ENCODE data around the gene FIGN.

Gene FIGN

DNA sequence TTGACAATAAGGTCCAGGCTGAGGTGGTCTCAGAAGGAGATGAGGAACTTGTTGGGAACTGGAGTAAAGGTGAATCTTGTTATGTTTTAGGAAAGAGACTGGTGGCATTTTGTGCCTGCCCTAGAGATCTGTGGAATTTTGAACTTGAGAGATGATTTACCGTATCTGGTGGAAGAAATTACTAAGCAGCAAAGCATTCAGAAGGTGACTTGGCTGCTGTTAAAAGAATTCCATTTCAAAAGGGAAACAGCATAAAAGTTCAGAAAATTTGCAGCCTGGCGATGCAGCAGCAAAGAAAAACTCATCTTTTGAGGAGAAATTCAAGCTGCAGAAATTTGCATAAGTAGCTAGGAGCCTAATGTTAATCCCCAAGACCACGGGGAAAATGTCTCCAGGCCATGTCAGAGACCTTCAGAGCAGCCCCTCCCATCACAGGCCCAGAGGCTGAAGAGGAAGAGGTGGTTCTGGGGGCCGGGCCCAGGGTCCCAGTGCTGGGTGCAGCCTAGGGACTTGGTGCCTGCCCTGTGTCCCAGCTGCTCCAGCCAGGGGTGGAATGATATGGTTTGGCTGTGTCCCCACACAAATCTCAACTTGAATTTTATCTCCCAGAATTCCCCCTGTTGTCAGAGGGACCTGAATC lies 73.5 kb downstream of the FIGN start:
- Histone ChIP-seq H3K27me3 (ENCODE audit: insufficient read depth, low read length) (no peaks in the 10 kb centered on the region), H3K36me3 (ENCODE audit: insufficient read depth, low read length) (peaks cover 2% of the 10 kb centered on the region), H3K4me3 (ENCODE audit: low read length) (no peak overlapping the region), H3K9me3 (ENCODE audit: low read length) (no peaks in the 10 kb centered on the region), H2AFZ (ENCODE audit: low read depth, low read length) (no peak overlapping the region), H3K4me1 (ENCODE audit: insufficient read depth, low read length) (peaks cover 12% of the 10 kb centered on the region)

DNA sequence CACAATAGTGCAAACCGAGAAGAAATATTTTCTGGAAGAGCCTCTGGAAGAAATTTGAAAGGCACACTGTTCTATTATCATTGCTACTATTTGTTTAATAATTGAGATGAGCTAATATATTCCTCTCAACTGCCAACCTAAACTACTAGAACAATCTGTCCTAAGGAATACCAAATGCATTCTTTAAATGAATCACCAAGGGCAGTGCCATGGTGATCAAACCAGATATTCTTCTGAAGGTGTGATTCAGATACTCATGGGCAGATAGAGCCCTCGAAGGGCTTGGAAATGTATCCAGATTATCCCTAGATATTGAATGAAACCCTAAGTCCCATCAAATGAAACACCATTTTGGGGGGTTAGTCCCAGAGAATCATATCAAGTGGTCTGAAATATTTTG lies 76.6 kb downstream of the FIGN start:
- H3K9me3 ChIP-seq (ENCODE audit: low read length), result no peaks in the 10 kb centered on the region
- no peak overlapping the region for H2AFZ ChIP-seq (ENCODE audit: low read depth, low read length)
- H3K36me3 ChIP-seq (ENCODE audit: insufficient read depth, low read length), result peaks cover 5% of the 10 kb centered on the region
- H3K27me3 ChIP-seq (ENCODE audit: insufficient read depth, low read length), result no peaks in the 10 kb centered on the region
- peaks cover 9% of the 10 kb centered on the region for H3K4me1 ChIP-seq (ENCODE audit: insufficient read depth, low read length)
- H3K4me3 ChIP-seq (ENCODE audit: low read length), result no peak overlapping the region

DNA sequence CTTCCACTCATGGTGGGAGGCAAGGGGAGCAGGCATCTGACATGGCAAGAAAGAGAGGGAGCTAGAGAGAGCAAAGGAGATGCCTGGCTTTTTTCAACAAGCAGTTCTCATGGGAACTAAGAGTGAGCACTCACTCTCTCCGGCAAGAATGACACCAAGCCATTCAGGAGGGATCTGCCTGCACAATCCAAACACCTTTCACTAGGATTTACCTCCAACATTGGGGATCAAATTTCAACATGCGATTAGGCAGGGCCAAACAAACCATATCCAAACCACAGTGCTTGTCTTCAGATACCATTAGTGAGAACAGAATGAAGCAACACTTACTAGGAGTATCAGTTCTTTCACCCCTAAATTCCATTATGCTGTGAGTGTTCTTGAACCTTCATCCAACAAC lies 77.3 kb downstream of the FIGN start:
- H3K4me1 ChIP-seq (ENCODE audit: insufficient read depth, low read length), result peaks cover 9% of the 10 kb centered on the region
- H3K9me3 ChIP-seq (ENCODE audit: low read length), result no peaks in the 10 kb centered on the region
- no peaks in the 10 kb centered on the region for H3K27me3 ChIP-seq (ENCODE audit: insufficient read depth, low read length)
- no peak overlapping the region for H3K4me3 ChIP-seq (ENCODE audit: low read length)
- H2AFZ ChIP-seq (ENCODE audit: low read depth, low read length), result no peak overlapping the region
- H3K36me3 ChIP-seq (ENCODE audit: insufficient read depth, low read length), result peaks cover 5% of the 10 kb centered on the region

DNA sequence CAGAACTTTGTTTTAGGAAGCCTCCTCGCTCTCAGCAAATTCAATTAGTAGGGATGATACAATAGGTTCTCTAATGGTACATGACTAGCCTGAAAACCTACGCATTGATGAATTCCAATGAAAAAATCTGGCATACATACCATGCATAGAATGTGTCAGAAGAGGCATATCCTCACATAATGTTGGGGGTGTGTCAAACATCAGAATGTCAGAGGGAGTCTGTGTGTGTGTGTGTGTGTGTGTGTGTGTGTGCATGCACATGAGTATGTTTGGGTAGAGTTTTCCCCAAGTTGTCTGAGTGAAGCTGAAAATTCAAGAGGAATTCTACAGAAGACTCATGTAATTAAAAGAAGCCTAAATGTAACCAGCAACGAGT lies 78.5 kb downstream of the FIGN start:
- Histone ChIP-seq H3K36me3 (ENCODE audit: insufficient read depth, low read length) (peaks cover 5% of the 10 kb centered on the region), H3K4me3 (ENCODE audit: low read length) (no peak overlapping the region), H3K4me1 (ENCODE audit: insufficient read depth, low read length) (peaks cover 9% of the 10 kb centered on the region), H3K9me3 (ENCODE audit: low read length) (no peaks in the 10 kb centered on the region), H3K27me3 (ENCODE audit: insufficient read depth, low read length) (no peaks in the 10 kb centered on the region), H2AFZ (ENCODE audit: low read depth, low read length) (no peak overlapping the region)

- Histone ChIP-seq H2AFZ (ENCODE audit: low read depth, low read length) (no peak overlapping the region), H3K36me3 (ENCODE audit: insufficient read depth, low read length) (peaks cover 5% of the 10 kb centered on the region), H3K27me3 (ENCODE audit: insufficient read depth, low read length) (no peaks in the 10 kb centered on the region), H3K4me3 (ENCODE audit: low read length) (no peak overlapping the region), H3K4me1 (ENCODE audit: insufficient read depth, low read length) (peaks cover 9% of the 10 kb centered on the region), H3K9me3 (ENCODE audit: low read length) (no peaks in the 10 kb centered on the region)
These were observed 79.1 kb downstream of the FIGN start for GRCh38 chr2:163656622-163657280.

DNA sequence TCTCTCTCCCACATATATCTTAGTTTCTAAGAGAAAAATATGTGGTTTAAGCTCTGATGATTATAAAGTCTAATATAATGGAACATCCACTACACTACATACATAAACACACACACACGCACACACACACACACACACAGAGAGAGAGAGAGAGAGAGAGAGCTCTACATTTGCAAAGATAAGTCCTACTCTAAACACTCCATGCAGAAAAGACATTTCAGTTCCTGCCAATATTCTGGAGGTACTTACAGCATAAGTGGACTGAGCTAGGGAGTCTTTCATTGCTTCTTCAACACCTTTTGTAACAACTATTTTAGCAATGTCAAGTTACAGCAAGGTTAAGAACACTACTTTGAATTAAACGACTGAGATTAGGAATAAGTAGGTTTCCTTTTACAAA lies 80.1 kb downstream of the FIGN start:
- H3K9me3 ChIP-seq (ENCODE audit: low read length), result no peaks in the 10 kb centered on the region
- peaks cover 9% of the 10 kb centered on the region for H3K4me1 ChIP-seq (ENCODE audit: insufficient read depth, low read length)
- H2AFZ ChIP-seq (ENCODE audit: low read depth, low read length), result no peak overlapping the region
- H3K27me3 ChIP-seq (ENCODE audit: insufficient read depth, low read length), result no peaks in the 10 kb centered on the region
- H3K4me3 ChIP-seq (ENCODE audit: low read length), result no peak overlapping the region
- H3K36me3 ChIP-seq (ENCODE audit: insufficient read depth, low read length), result peaks cover 8% of the 10 kb centered on the region

DNA sequence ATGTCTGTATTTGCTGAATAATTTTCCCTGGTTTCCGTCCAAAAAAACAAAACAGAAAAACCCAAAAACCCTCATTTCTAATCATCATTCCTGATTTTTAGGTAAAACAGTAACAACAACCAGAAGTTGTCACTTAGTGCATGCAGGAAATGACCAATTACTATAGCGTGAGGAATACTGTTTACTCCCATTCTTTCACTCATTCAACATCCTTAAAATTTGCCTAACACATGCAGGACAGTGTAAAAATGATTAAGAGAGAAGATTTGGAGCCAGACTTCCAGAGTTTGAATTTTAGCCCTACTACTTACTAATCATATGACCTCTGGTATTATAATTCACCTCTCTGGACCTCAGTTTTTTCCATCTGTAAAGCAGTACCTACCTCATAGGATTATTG lies 83.1 kb downstream of the FIGN start:
- Histone ChIP-seq H3K9me3 (ENCODE audit: low read length) (no peaks in the 10 kb centered on the region), H3K4me1 (ENCODE audit: insufficient read depth, low read length) (peaks cover 6% of the 10 kb centered on the region), H2AFZ (ENCODE audit: low read depth, low read length) (no peak overlapping the region), H3K4me3 (ENCODE audit: low read length) (no peak overlapping the region), H3K36me3 (ENCODE audit: insufficient read depth, low read length) (peaks cover 5% of the 10 kb centered on the region), H3K27me3 (ENCODE audit: insufficient read depth, low read length) (no peaks in the 10 kb centered on the region)

GRCh38 chr2:163649080-163649479 lies 86.7 kb downstream of the FIGN start:
- H3K9me3 ChIP-seq (ENCODE audit: low read length), result no peaks in the 10 kb centered on the region
- H3K4me1 ChIP-seq (ENCODE audit: insufficient read depth, low read length), result peaks cover 5% of the 10 kb centered on the region
- H3K4me3 ChIP-seq (ENCODE audit: low read length), result no peak overlapping the region
- no peaks in the 10 kb centered on the region for H3K27me3 ChIP-seq (ENCODE audit: insufficient read depth, low read length)
- no peak overlapping the region for H2AFZ ChIP-seq (ENCODE audit: low read depth, low read length)
- H3K36me3 ChIP-seq (ENCODE audit: insufficient read depth, low read length), result peaks cover 2% of the 10 kb centered on the region

DNA sequence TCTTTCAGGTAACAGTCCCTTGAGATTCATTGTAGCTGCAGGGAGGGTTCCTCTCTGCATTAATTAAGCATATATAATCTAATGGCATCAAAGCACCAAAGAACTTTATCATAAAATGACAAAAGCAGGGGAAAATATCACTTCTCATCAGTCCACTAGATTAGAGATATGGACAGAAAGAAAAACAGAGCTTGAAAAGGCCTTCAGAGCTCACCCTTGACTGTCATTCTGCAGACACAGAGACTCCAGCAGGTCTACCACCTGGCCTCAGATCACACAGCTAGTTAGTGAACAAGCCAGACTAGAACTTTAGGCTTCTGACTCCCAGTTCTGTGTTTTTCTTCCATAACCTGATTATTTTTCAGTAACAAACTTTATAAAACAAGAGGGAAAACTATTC lies 88.5 kb downstream of the FIGN start:
- H3K9me3 ChIP-seq (ENCODE audit: low read length), result no peaks in the 10 kb centered on the region
- H3K4me3 ChIP-seq (ENCODE audit: low read length), result no peak overlapping the region
- H3K4me1 ChIP-seq (ENCODE audit: insufficient read depth, low read length), result peaks cover 5% of the 10 kb centered on the region
- no peaks in the 10 kb centered on the region for H3K27me3 ChIP-seq (ENCODE audit: insufficient read depth, low read length)
- H3K36me3 ChIP-seq (ENCODE audit: insufficient read depth, low read length), result peaks cover 5% of the 10 kb centered on the region
- H2AFZ ChIP-seq (ENCODE audit: low read depth, low read length), result no peak overlapping the region

DNA sequence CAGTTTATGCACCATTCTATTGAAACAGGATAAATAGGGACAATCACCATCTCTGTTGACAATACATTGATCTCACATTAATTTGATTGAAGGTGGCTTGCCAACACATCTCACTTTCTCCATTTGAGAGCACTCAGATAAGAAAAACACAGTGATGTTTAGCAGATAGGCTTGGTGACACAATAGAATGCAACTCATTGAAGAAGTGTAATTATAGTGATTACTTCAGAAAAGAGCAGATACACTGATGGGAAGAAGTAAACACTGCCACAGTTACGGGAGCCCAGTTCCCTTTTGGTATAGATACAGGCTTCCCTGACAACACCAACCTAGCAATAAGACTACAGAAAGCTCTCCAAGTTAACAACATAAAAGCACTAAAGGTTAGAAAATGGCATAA lies 89.1 kb downstream of the FIGN start:
- Histone ChIP-seq H3K27me3 (ENCODE audit: insufficient read depth, low read length) (no peaks in the 10 kb centered on the region), H3K4me1 (ENCODE audit: insufficient read depth, low read length) (peaks cover 5% of the 10 kb centered on the region), H3K9me3 (ENCODE audit: low read length) (no peaks in the 10 kb centered on the region), H2AFZ (ENCODE audit: low read depth, low read length) (no peak overlapping the region), H3K4me3 (ENCODE audit: low read length) (no peak overlapping the region), H3K36me3 (ENCODE audit: insufficient read depth, low read length) (peaks cover 8% of the 10 kb centered on the region)

DNA sequence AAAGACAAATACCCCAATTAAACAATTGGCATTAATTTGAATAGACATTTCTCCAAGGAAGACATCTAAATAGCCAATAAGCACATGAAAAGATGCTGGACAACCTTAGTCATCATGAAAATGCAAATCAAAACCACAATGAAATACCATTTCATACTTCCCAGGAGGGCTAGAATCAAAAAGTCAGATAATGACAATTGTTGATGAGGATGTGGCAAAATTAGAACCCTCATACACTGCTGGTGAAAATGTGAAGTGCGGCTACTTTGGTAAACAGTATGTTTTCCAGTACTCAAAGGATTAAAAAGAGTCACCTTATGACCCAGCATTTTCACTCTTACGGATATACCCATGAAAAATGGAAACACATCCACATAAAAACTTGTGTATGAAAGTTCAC lies 91.6 kb downstream of the FIGN start:
- H3K27me3 ChIP-seq (ENCODE audit: insufficient read depth, low read length), result no peaks in the 10 kb centered on the region
- H3K9me3 ChIP-seq (ENCODE audit: low read length), result no peaks in the 10 kb centered on the region
- peaks cover 10% of the 10 kb centered on the region for H3K4me1 ChIP-seq (ENCODE audit: insufficient read depth, low read length)
- H2AFZ ChIP-seq (ENCODE audit: low read depth, low read length), result no peak overlapping the region
- H3K4me3 ChIP-seq (ENCODE audit: low read length), result no peak overlapping the region
- peaks cover 6% of the 10 kb centered on the region for H3K36me3 ChIP-seq (ENCODE audit: insufficient read depth, low read length)

GRCh38 chr2:163641986-163642385 lies 93.8 kb downstream of the FIGN start:
- Histone ChIP-seq H2AFZ (ENCODE audit: low read depth, low read length) (no peak overlapping the region), H3K36me3 (ENCODE audit: insufficient read depth, low read length) (peaks cover 6% of the 10 kb centered on the region), H3K4me1 (ENCODE audit: insufficient read depth, low read length) (peaks cover 26% of the 10 kb centered on the region), H3K9me3 (ENCODE audit: low read length) (no peaks in the 10 kb centered on the region), H3K27me3 (ENCODE audit: insufficient read depth, low read length) (no peaks in the 10 kb centered on the region), H3K4me3 (ENCODE audit: low read length) (no peak overlapping the region)

DNA sequence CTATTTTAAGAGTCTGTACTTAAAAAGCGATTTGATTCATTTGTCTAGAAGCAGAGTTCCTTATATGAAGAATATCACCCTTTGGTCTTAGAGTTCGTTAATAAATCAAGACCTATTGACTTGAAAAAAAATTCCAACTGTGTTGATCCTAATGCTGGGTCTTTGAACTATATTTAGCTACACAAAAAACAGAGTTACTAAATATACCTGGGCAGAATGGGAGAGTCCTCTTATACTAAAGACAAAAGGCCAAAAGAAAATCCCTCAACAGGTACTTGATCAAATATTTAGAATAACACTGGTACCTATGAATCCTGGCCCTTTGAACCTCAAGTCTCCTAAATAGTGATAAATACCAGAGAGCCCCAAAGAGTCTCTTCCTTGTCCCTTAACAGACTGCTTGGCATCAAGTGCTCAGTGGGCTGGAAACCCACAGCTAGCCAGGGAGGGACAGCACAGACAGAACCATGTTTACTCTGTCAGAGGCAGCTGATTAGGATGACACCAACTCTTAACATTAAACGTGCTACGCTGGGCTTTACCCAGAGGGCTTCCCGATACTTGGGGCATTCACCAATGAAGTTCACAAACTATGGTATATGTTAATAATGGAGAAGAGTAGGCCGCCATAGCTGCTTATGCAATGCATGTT lies 95.1 kb downstream of the FIGN start:
- Histone ChIP-seq H3K36me3 (ENCODE audit: insufficient read depth, low read length) (peaks cover 6% of the 10 kb centered on the region), H3K4me1 (ENCODE audit: insufficient read depth, low read length) (peaks cover 25% of the 10 kb centered on the region), H2AFZ (ENCODE audit: low read depth, low read length) (no peak overlapping the region), H3K4me3 (ENCODE audit: low read length) (no peak overlapping the region), H3K27me3 (ENCODE audit: insufficient read depth, low read length) (no peaks in the 10 kb centered on the region), H3K9me3 (ENCODE audit: low read length) (no peaks in the 10 kb centered on the region)
